Motor neuron (in vitro differentiated cells): ENCODE results near the gene PCGF3. TPM values are rescaled to one million over a fixed set of nuclear protein-coding genes. Genes with fewer than 3 reads are reported as not detected.
"Not testable (repeated sequence)": the region's sequence is repeated elsewhere in the genome, so short reads cannot be mapped to it uniquely, and the experiment has no call there.

Experiments
- ATAC-seq, 8 experiments: fragments of 200-7000 bp; cut with Tn5 transposase; replicated peaks in 6 of 8; 2 replicates each; pipeline ENCODE4 v1.8.0; 2021; ENCODE audit warnings: mild to moderate bottlenecking in 8 of 8, moderate library complexity in 8 of 8
- H3K27ac ChIP-seq, 2 donors: fragments of 250-450 bp; sonication (Bioruptor Pico); 2 replicates each; pipeline ENCODE4 v1.9.0; 2021; ENCODE audit warnings: antibody characterized with exemption in 2 of 2, mild to moderate bottlenecking in 2 of 2, moderate library complexity in 1 of 2
- H3K4me1 ChIP-seq, 2 donors: fragments of 250-450 bp; sonication (Bioruptor Pico); replicated peaks in 1 of 2; 2 replicates each; pipeline ENCODE4 v1.6.1; 2021; ENCODE audit warnings: antibody characterized with exemption in 2 of 2, mild to moderate bottlenecking in 2 of 2, moderate library complexity in 1 of 2
- H3K4me3 ChIP-seq, 5 donors: fragments of 250-450 bp; sonication (Bioruptor Pico); 2 replicates each; pipeline ENCODE4 v1.9.0; 2021; ENCODE audit warnings: antibody characterized with exemption in 5 of 5, mild to moderate bottlenecking in 5 of 5, moderate library complexity in 4 of 5
- WGBS, 10 experiments: fragments of 450-650 bp; shearing (Covaris generic); methylation state at CpG; one replicate each; pipeline ENCODE4 v1.0.0; 2022; 5-methylcytosine and 5-hydroxymethylcytosine counted together
- in situ Hi-C, 9 experiments: fragments of 400-800 bp; cut with MboI; loops; one replicate each; pipeline ENCODE4 v1.15.0; 2021; ENCODE audit warnings: low sequenced_read_pairs in 9 of 9, low pct_unique_long_range_greater_than_20kb in 2 of 9; ENCODE audit not compliant: unreplicated experiment in 9 of 9
- total RNA-seq, 8 experiments: library from RNA; unstranded; fragments of 300-600 nt; gene quantifications; 2 replicates each; pipeline versions ENCODE4 v1.2.3 to v1.2.4, GENCODE V29; 2022

Gene PCGF3
- total RNA-seq, 8 experiments from 2014 or later = 21.8 to 86.9 (median 42.1) TPM

- no peak for ATAC-seq
- Histone ChIP-seq H3K27ac (no peak within 1 kb of the TSS), H3K4me3 (no peak within 1 kb of the TSS), H3K4me1 (no peaks in the 10 kb centered on the region)
- in situ Hi-C loops = no loop called here
- 40 to 100% (median 57%) methylated on average over 1 to 3 of the region's 59 CpGs; no CpG with 5 or more reads in 6 of the 10 experiments for WGBS, 10 experiments
Observed at GRCh38 chr4:688854-689681, 16.6 kb upstream of the PCGF3 start, which contains the start of gene SLC49A3. Gene SLC49A3, minus strand, starts transcription at chr4:689151. Its CDS starts 24 bp downstream, at chr4:689127.

- Histone ChIP-seq H3K4me1 (no peaks in the 10 kb centered on the region), H3K27ac (no peak overlapping the region), H3K4me3 (no peak overlapping the region)
- WGBS, 10 experiments = 50 to 83% (median 70%) methylated on average over 1 to 4 of the region's 8 CpGs; no CpG with 5 or more reads in 3 of the 10 experiments
- no peak for ATAC-seq
- in situ Hi-C loops = no loop called here
Observed at GRCh38 chr4:689723-690122, 15.9 kb upstream of the PCGF3 start.

- Histone ChIP-seq H3K4me3 (no peak overlapping the region), H3K4me1 (no peaks in the 10 kb centered on the region), H3K27ac (no peak overlapping the region)
- in situ Hi-C loops = no loop called here
- ATAC-seq = peak in 4 of 8 experiments; percentile 24 to 84 (median 56)
- 40 to 100% (median 76%) methylated on average over 1 to 11 of the region's 32 CpGs; no CpG with 5 or more reads in 4 of the 10 experiments for WGBS, 10 experiments
Observed at GRCh38 chr4:692771-693554, 12.7 kb upstream of the PCGF3 start.

- 55 to 87% (median 80%) methylated on average over 3 to 10 of the region's 12 CpGs; no CpG with 5 or more reads in 1 of the 10 experiments for WGBS, 10 experiments
- H3K27ac ChIP-seq, ATAC-seq, in situ Hi-C loops, H3K4me3 ChIP-seq, H3K4me1 ChIP-seq: not testable (repeated sequence)
Observed at GRCh38 chr4:694341-694940, 11.2 kb upstream of the PCGF3 start.

GRCh38 chr4:699816-700580, 5.6 kb upstream of the PCGF3 start:
- in situ Hi-C loops = no loop called here
- WGBS, 10 experiments = 50 to 89% (median 81%) methylated on average over 2 to 12 of the region's 27 CpGs

GRCh38 chr4:700587-701264, 4.9 kb upstream of the PCGF3 start:
- 53 to 92% (median 75%) methylated on average over 1 to 14 of the region's 16 CpGs; no CpG with 5 or more reads in 1 of the 10 experiments for WGBS, 10 experiments
- no peak overlapping the region for H3K27ac ChIP-seq
- no peaks in the 10 kb centered on the region for H3K4me1 ChIP-seq
- in situ Hi-C loops = no loop called here
- no peak overlapping the region for H3K4me3 ChIP-seq
- ATAC-seq = no peak

More at GRCh38 chr4:699816-700580, 5.6 kb upstream of the PCGF3 start:
- no peak overlapping the region for H3K4me3 ChIP-seq
- H3K27ac ChIP-seq = no peak overlapping the region
- no peaks in the 10 kb centered on the region for H3K4me1 ChIP-seq
- no peak for ATAC-seq

- WGBS, 10 experiments = 33 to 80% (median 80%) methylated on average over 1 of the region's 7 CpGs; no CpG with 5 or more reads in 7 of the 10 experiments
- H3K27ac ChIP-seq = no peak overlapping the region
- no peak overlapping the region for H3K4me3 ChIP-seq
- peaks cover 5% of the 10 kb centered on the region in 2 donors for H3K4me1 ChIP-seq
- in situ Hi-C loops = no loop called here
- no peak for ATAC-seq
Observed at GRCh38 chr4:702618-703048, 3.0 kb upstream of the PCGF3 start.

GRCh38 chr4:703336-704197, 2.1 kb upstream of the PCGF3 start:
- H3K27ac ChIP-seq = no peak overlapping the region
- WGBS, 10 experiments = no CpG with 5 or more reads among the region's 10 CpGs
- no peak overlapping the region for H3K4me3 ChIP-seq
- ATAC-seq = no peak
- H3K4me1 ChIP-seq = peaks cover 11 to 12% of the 10 kb centered on the region in 2 donors
- in situ Hi-C loops = no loop called here

GRCh38 chr4:704198-704891, 1.3 kb upstream of the PCGF3 start:
- ATAC-seq = no peak
- WGBS, 10 experiments = 60 to 100% (median 96%) methylated on average over 5 to 8 of the region's 46 CpGs; no CpG with 5 or more reads in 7 of the 10 experiments

GRCh38 chr4:704971-705277, 708 bp upstream of the PCGF3 start:
- H3K4me3 ChIP-seq = peak overlapping the region in 2 of 5 donors; percentile 95 to 99
- no peak overlapping the region for H3K27ac ChIP-seq
- ATAC-seq = no peak
- in situ Hi-C loops = no loop called here
- WGBS, 10 experiments = no CpG with 5 or more reads among the region's 1 CpG
- peaks cover 12 to 14% of the 10 kb centered on the region in 2 donors for H3K4me1 ChIP-seq

More at GRCh38 chr4:704198-704891, 1.3 kb upstream of the PCGF3 start:
- in situ Hi-C loops = no loop called here
- Histone ChIP-seq H3K4me3 (no peak overlapping the region), H3K27ac (no peak overlapping the region), H3K4me1 (peaks cover 12 to 14% of the 10 kb centered on the region in 2 donors)

- peak overlapping the region; percentile 80 to 99 (median 95) for H3K4me3 ChIP-seq
- WGBS, 10 experiments = 8% methylated on average over 5 of the region's 21 CpGs; no CpG with 5 or more reads in 9 of the 10 experiments
- H3K27ac ChIP-seq = peak overlapping the region; percentile 78 to 85
- H3K4me1 ChIP-seq = peaks cover 12 to 14% of the 10 kb centered on the region in 2 donors
- in situ Hi-C loops, ATAC-seq: not testable (repeated sequence)
Observed at GRCh38 chr4:706083-706633, 526 bp downstream of the PCGF3 start.
